Lower lobe of right lung (tissue), 2 donors: ENCODE data around the gene BUD13. TPM values are rescaled to one million over a fixed set of nuclear protein-coding genes. Genes with fewer than 3 reads are reported as not detected.

Experiments
- ATAC-seq, 2 donors: fragments of 200-7000 bp; cut with Tn5 transposase; one replicate each; pipeline ENCODE4 v1.9.1; 2020 to 2022; ENCODE audit warnings: mild to moderate bottlenecking in 2 of 2, moderate library complexity in 2 of 2
- DNase-seq: peaks from one replicate; pipeline ENCODE4 v3.0.0-alpha.2; 2020
- H3K27ac ChIP-seq: fragments of 200-600 bp; one replicate; pipeline ENCODE4 v1.8.0; 2022
- H3K27me3 ChIP-seq: fragments of 200-600 bp; one replicate; pipeline ENCODE4 v1.8.0; 2022; ENCODE audit warnings: low read depth
- H3K36me3 ChIP-seq: fragments of 200-600 bp; one replicate; pipeline ENCODE4 v1.8.0; 2022; ENCODE audit warnings: mild to moderate bottlenecking
- H3K4me1 ChIP-seq: fragments of 200-600 bp; one replicate; pipeline ENCODE4 v1.8.0; 2022
- H3K4me3 ChIP-seq: fragments of 200-600 bp; one replicate; pipeline ENCODE4 v1.8.0; 2022; ENCODE audit warnings: mild to moderate bottlenecking
- H3K9me3 ChIP-seq: fragments of 200-600 bp; one replicate; pipeline ENCODE4 v1.8.0; 2022
- CTCF ChIP-seq: fragments of 200-600 bp; IDR thresholded peaks from one replicate; pipeline ENCODE4 v1.8.0; 2022; ENCODE audit warnings: antibody characterized with exemption, mild to moderate bottlenecking
- intact Hi-C: fragments of 100-400 bp; cut with DNase I; formaldehyde crosslinking; loops from one replicate; pipeline ENCODE4 v1.11.0; 2022
- total RNA-seq: library from RNA; stranded (reverse); fragmentation: NEBNext Ultra II Directional; extraction: Animal tissue kit (Norgen Biotek cat#: 25700); gene quantifications from one replicate; pipeline ENCODE4 v1.2.1, GENCODE V29; 2021
- donor health status: DM: no; HTN: yes; CAD: no; lungs with severe emphysema.

BUD13 gene
- total RNA-seq, 1 donor from 2014 or later: 15.8 TPM

- DNase-seq (no peak), ATAC-seq (no peak)
- no peak for TF ChIP-seq CTCF
- Histone ChIP-seq H3K4me3 (no peak overlapping the region), H3K36me3 (no peaks in the 10 kb centered on the region), H3K4me1 (peaks cover 2% of the 10 kb centered on the region), H3K27ac (no peak overlapping the region), H3K27me3 (no peaks in the 10 kb centered on the region), H3K9me3 (no peaks in the 10 kb centered on the region)
- intact Hi-C loops: no loop called here
These were observed 23.8 kb upstream of the BUD13 start for GRCh38 chr11:116796548-116796947.

GRCh38 chr11:116794851-116795250 is 22.1 kb upstream of the BUD13 start:
- Histone ChIP-seq H3K4me3 (no peak overlapping the region), H3K36me3 (no peaks in the 10 kb centered on the region), H3K4me1 (peaks cover 11% of the 10 kb centered on the region), H3K27me3 (no peaks in the 10 kb centered on the region), H3K9me3 (no peaks in the 10 kb centered on the region), H3K27ac (no peak overlapping the region)
- intact Hi-C loops: no loop called here
- DNase-seq (no peak), ATAC-seq (no peak)
- no peak for TF ChIP-seq CTCF

GRCh38 chr11:116793772-116794097 is 20.9 kb upstream of the BUD13 start:
- no peak for TF ChIP-seq CTCF
- no peak overlapping the region for H3K27ac ChIP-seq
- ATAC-seq: no peak
- H3K27me3 ChIP-seq: no peaks in the 10 kb centered on the region
- H3K9me3 ChIP-seq: no peaks in the 10 kb centered on the region
- no peak overlapping the region for H3K4me3 ChIP-seq
- no peak for DNase-seq
- no peaks in the 10 kb centered on the region for H3K36me3 ChIP-seq
- intact Hi-C loops: no loop called here
- peaks cover 13% of the 10 kb centered on the region for H3K4me1 ChIP-seq

- no peak for TF ChIP-seq CTCF
- no peak overlapping the region for H3K27ac ChIP-seq
- DNase-seq (no peak), ATAC-seq (no peak)
- no peak overlapping the region for H3K4me3 ChIP-seq
- intact Hi-C loops: no loop called here
- H3K36me3 ChIP-seq: no peaks in the 10 kb centered on the region
- H3K27me3 ChIP-seq: no peaks in the 10 kb centered on the region
- H3K9me3 ChIP-seq: no peaks in the 10 kb centered on the region
- H3K4me1 ChIP-seq: peaks cover 19% of the 10 kb centered on the region
These were observed 20.3 kb upstream of the BUD13 start for GRCh38 chr11:116792869-116793771.

- Histone ChIP-seq H3K4me1 (peaks cover 20% of the 10 kb centered on the region), H3K27me3 (no peaks in the 10 kb centered on the region), H3K9me3 (no peaks in the 10 kb centered on the region), H3K36me3 (no peaks in the 10 kb centered on the region), H3K4me3 (no peak overlapping the region), H3K27ac (no peak overlapping the region)
- ATAC-seq (no peak), DNase-seq (no peak)
- intact Hi-C loops: no loop called here
- no peak for TF ChIP-seq CTCF
These were observed 19.5 kb upstream of the BUD13 start for GRCh38 chr11:116792144-116792868.
